HG03039 (cell line): ENCODE data around the gene CYFIP2.

Source experiments
- ATAC-seq: cut with Tn5 transposase; IDR thresholded peaks from one replicate; pipeline ENCODE4 v1.9.1; 2021; ENCODE audit warnings: mild to moderate bottlenecking, moderate library complexity; ENCODE audit not compliant: unreplicated experiment

CYFIP2 gene

GRCh38 chr5:157253547-157253946 is 12.4 kb upstream of the CYFIP2 start:
- peak; percentile 33 for ATAC-seq

GRCh38 chr5:157258450-157258849 is 7.5 kb upstream of the CYFIP2 start:
- ATAC-seq: no peak

- no peak for ATAC-seq
These were observed 6.2 kb upstream of the CYFIP2 start for GRCh38 chr5:157259699-157260098.

GRCh38 chr5:157263496-157264090 is 2.3 kb upstream of the CYFIP2 start:
- no peak for ATAC-seq

- peak; percentile 36 for ATAC-seq
These were observed 524 bp downstream of the CYFIP2 start for GRCh38 chr5:157266286-157267007.

GRCh38 chr5:157267025-157267424 is 1.1 kb downstream of the CYFIP2 start:
- ATAC-seq: no peak

GRCh38 chr5:157267761-157268480 is 2.0 kb downstream of the CYFIP2 start:
- ATAC-seq: no peak

- no peak for ATAC-seq
These were observed 3.3 kb downstream of the CYFIP2 start for GRCh38 chr5:157269165-157269671.

GRCh38 chr5:157269761-157270272 is 3.9 kb downstream of the CYFIP2 start:
- no peak for ATAC-seq

- no peak for ATAC-seq
These were observed 4.8 kb downstream of the CYFIP2 start for GRCh38 chr5:157270771-157271170.

- ATAC-seq: peak; percentile 79
These were observed 5.9 kb downstream of the CYFIP2 start for GRCh38 chr5:157271740-157272271.

- ATAC-seq: peak; percentile 45
These were observed 7.2 kb downstream of the CYFIP2 start for GRCh38 chr5:157273131-157273556.

- ATAC-seq: no peak
These were observed 9.5 kb downstream of the CYFIP2 start for GRCh38 chr5:157275403-157275802.

- no peak for ATAC-seq
These were observed 12.6 kb downstream of the CYFIP2 start for GRCh38 chr5:157278319-157279037.

- no peak for ATAC-seq
These were observed 13.8 kb downstream of the CYFIP2 start for GRCh38 chr5:157279605-157280239.

GRCh38 chr5:157280927-157281326 is 15.0 kb downstream of the CYFIP2 start:
- no peak for ATAC-seq

- no peak for ATAC-seq
These were observed 16.2 kb downstream of the CYFIP2 start for GRCh38 chr5:157282150-157282549.

GRCh38 chr5:157283434-157283833 is 17.5 kb downstream of the CYFIP2 start:
- ATAC-seq: peak; percentile 95

GRCh38 chr5:157284458-157285212 is 18.7 kb downstream of the CYFIP2 start:
- no peak for ATAC-seq
